ENCODE results near the gene MBTPS1. TPM values are rescaled to one million over a fixed set of nuclear protein-coding genes. Genes with fewer than 3 reads are reported as not detected.

The MBTPS1 gene
- total and polyA plus RNA-seq, 8 donors: 21.4 to 112 (median 56.1) TPM

- Histone ChIP-seq H3K9me3 (no peaks in the 10 kb centered on the region), H3K36me3 (no peaks in the 10 kb centered on the region), H3K4me1 (peaks cover 15 to 20% (median 17%) of the 10 kb centered on the region in 4 donors), H3K4me3 (peak within 1 kb of the TSS; percentile 97 to 98 (median 98)), H3K27me3 (no peaks in the 10 kb centered on the region), H3K27ac (peak within 1 kb of the TSS; percentile 66 to 90 (median 81))
- intact Hi-C loops (cut with DNase I; ENCODE audit: low total_unique reads): no loop called here
- TF ChIP-seq POLR2AphosphoS5 (IDR thresholded peaks at IDR 0.05): peak in 1 of 3 donors; percentile 22
- no peak for TF ChIP-seq CTCF (IDR thresholded peaks at IDR 0.05)
- TF ChIP-seq POLR2A (IDR thresholded peaks at IDR 0.05): no peak
- no peak for TF ChIP-seq EP300 (IDR thresholded peaks at IDR 0.05)
- WGBS, 5 donors: 0 to 1% (median 1%) methylated on average over 35 to 89 of the region's 89 CpGs
- DNase-seq: peak; percentile 95 to 97
These were observed 28.3 kb upstream of the MBTPS1 start, which contains the start of the genes DNAAF1 and HSDL1 for GRCh38 chr16:84144859-84145639. DNAAF1 (plus strand) TSS chr16:84145308; CDS start chr16:84145441, 133 bp downstream. HSDL1 (minus strand) TSS chr16:84145177; CDS start chr16:84131321, 13,856 bp downstream.

GRCh38 chr16:84144209-84144858 is 27.6 kb upstream of the MBTPS1 start:
- peak overlapping the region; percentile 66 to 90 (median 81) for H3K27ac ChIP-seq
- 1 to 2% (median 1%) methylated on average over 30 to 39 of the region's 39 CpGs for WGBS, 5 donors

GRCh38 chr16:84143784-84144199 is 27.1 kb upstream of the MBTPS1 start:
- intact Hi-C loops (cut with DNase I; ENCODE audit: low total_unique reads): no loop called here
- DNase-seq: peak in 1 of 2 donors; percentile 39

More at GRCh38 chr16:84144209-84144858, 27.6 kb upstream of the MBTPS1 start:
- peaks cover 15 to 25% (median 18%) of the 10 kb centered on the region in 4 donors for H3K4me1 ChIP-seq
- no peak for TF ChIP-seq EP300 (IDR thresholded peaks at IDR 0.05)
- no peak for TF ChIP-seq POLR2A (IDR thresholded peaks at IDR 0.05)
- no peak for TF ChIP-seq POLR2AphosphoS5 (IDR thresholded peaks at IDR 0.05)
- TF ChIP-seq CTCF (IDR thresholded peaks at IDR 0.05): no peak
- intact Hi-C loops (cut with DNase I; ENCODE audit: low total_unique reads): no loop called here
- peak; percentile 30 to 67 for DNase-seq
- H3K4me3 ChIP-seq: peak overlapping the region; percentile 97 to 98 (median 98)
- no peaks in the 10 kb centered on the region for H3K27me3 ChIP-seq
- H3K9me3 ChIP-seq: no peaks in the 10 kb centered on the region
- no peaks in the 10 kb centered on the region for H3K36me3 ChIP-seq

More at GRCh38 chr16:84143784-84144199, 27.1 kb upstream of the MBTPS1 start:
- TF ChIP-seq POLR2AphosphoS5 (IDR thresholded peaks at IDR 0.05) (no peak), EP300 (IDR thresholded peaks at IDR 0.05) (no peak), CTCF (IDR thresholded peaks at IDR 0.05) (no peak), POLR2A (IDR thresholded peaks at IDR 0.05) (no peak)
- H3K9me3 ChIP-seq: no peaks in the 10 kb centered on the region
- H3K4me3 ChIP-seq: peak overlapping the region; percentile 97 to 98 (median 98)
- 16 to 24% (median 21%) methylated on average over 13 of the region's 13 CpGs for WGBS, 5 donors
- H3K27ac ChIP-seq: peak overlapping the region in 2 of 5 donors; percentile 78 to 90
- peaks cover 15 to 30% (median 24%) of the 10 kb centered on the region in 4 donors for H3K4me1 ChIP-seq
- H3K27me3 ChIP-seq: no peaks in the 10 kb centered on the region
- H3K36me3 ChIP-seq: no peaks in the 10 kb centered on the region

All from stomach (tissue), 9 donors.